Gastrocnemius medialis (tissue), 4 donors: ENCODE data around the gene DPH3. TPM values are rescaled to one million over a fixed set of nuclear protein-coding genes. Genes with fewer than 3 reads are reported as not detected.

Source experiments
- ATAC-seq, 2 donors: fragments of 150-250 bp; one replicate each; pipeline ENCODE4 v1.9.1; 2016
- DNase-seq, 2 donors: peaks; one replicate each; pipeline ENCODE4 v3.0.0-alpha.2; 2019
- H3K27ac ChIP-seq, 4 donors: fragments of 200-600 bp; sonication (generic); 1 replicate in 1 of 4; 2 replicates in 3 of 4; pipeline ENCODE4 v1.5.1; 2016 to 2018; ENCODE audit warnings: mild to moderate bottlenecking in 2 of 4, moderate library complexity in 1 of 4
- H3K27me3 ChIP-seq, 3 donors: fragments of 200-600 bp; sonication (generic) in 2 of 3; 1 replicate in 1 of 3; 2 replicates in 2 of 3; pipeline versions ENCODE4 v1.5.1 to v1.6.0; 2016 to 2019; ENCODE audit warnings: mild to moderate bottlenecking in 1 of 3, moderate library complexity in 1 of 3
- H3K36me3 ChIP-seq, 2 donors: fragments of 200-600 bp; sonication (generic) in 1 of 2; one replicate each; pipeline ENCODE4 v1.5.1; 2017 to 2018
- H3K4me1 ChIP-seq, 2 donors: fragments of 200-600 bp; sonication (generic) in 1 of 2; one replicate each; pipeline ENCODE4 v1.5.1; 2016 to 2017; ENCODE audit warnings: mild to moderate bottlenecking in 2 of 2
- H3K4me3 ChIP-seq, 4 donors: fragments of 200-600 bp; sonication (generic) in 3 of 4; 1 replicate in 1 of 4; 2 replicates in 3 of 4; pipeline ENCODE4 v1.5.1; 2016 to 2019; ENCODE audit warnings: mild to moderate bottlenecking in 2 of 4
- H3K9me3 ChIP-seq, 3 donors: fragments of 200-600 bp; sonication (generic) in 2 of 3; 1 replicate in 1 of 3; 2 replicates in 2 of 3; pipeline ENCODE4 v1.5.1; 2016 to 2019
- POLR2A ChIP-seq, 2 donors: fragments of 450-650 bp; IDR thresholded peaks; one replicate each; pipeline ENCODE4 v1.6.1; 2017; ENCODE audit warnings: antibody characterized with exemption in 2 of 2, mild to moderate bottlenecking in 2 of 2, moderate library complexity in 2 of 2
- in situ Hi-C, 4 donors: fragments of 200-750 bp; cut with MboI; loops; one replicate each; pipeline versions ENCODE4 v1.15.0 to v1.8.0; 2017; ENCODE audit warnings: low sequenced_read_pairs in 4 of 4
- intact Hi-C: fragments of 100-400 bp; cut with DNase I; formaldehyde crosslinking; loops from one replicate; pipeline ENCODE4 v1.15.1; 2023; ENCODE audit warnings: low total_unique reads
- total RNA-seq, 4 donors: library from RNA; depleted of rRNA; stranded (reverse); fragments of >200 nt; gene quantifications; one replicate each; pipeline versions ENCODE4 v1.1.0 to v1.2.3, GENCODE V29; 2016
- TF ChIP-seq, protein P1 (sequence below), 5 experiments: fragments of 450-650 bp in 3 of 5; fragments of 200-600 bp in 2 of 5; sonication (generic) in 2 of 5; IDR thresholded peaks in 4 of 5; conservative IDR thresholded peaks in 1 of 5; 1 replicate in 4 of 5; 2 replicates in 1 of 5; pipeline ENCODE4 v1.5.1; 2016 to 2019; ENCODE audit warnings: antibody characterized with exemption in 5 of 5, mild to moderate bottlenecking in 3 of 5, moderate library complexity in 3 of 5

The DPH3 gene
- total RNA-seq, 4 donors from 2014 or later: 40.3 to 66.6 (median 44.2) TPM

- ATAC-seq (no peak), DNase-seq (no peak)
- H3K9me3 ChIP-seq: no peaks in the 10 kb centered on the region
- in situ Hi-C loops (loop anchor here (5.0 to 25.0 kb wide), 8 partner anchors 67 to 607 kb away; partner anchors contain the start of gene GALNT15 (in 1 of the 4)), intact Hi-C loops (no loop called here)
- H3K36me3 ChIP-seq: no peaks in the 10 kb centered on the region
- H3K27ac ChIP-seq: peak overlapping the region in 1 of 4 donors; percentile 18
- TF ChIP-seq, protein P1, sequence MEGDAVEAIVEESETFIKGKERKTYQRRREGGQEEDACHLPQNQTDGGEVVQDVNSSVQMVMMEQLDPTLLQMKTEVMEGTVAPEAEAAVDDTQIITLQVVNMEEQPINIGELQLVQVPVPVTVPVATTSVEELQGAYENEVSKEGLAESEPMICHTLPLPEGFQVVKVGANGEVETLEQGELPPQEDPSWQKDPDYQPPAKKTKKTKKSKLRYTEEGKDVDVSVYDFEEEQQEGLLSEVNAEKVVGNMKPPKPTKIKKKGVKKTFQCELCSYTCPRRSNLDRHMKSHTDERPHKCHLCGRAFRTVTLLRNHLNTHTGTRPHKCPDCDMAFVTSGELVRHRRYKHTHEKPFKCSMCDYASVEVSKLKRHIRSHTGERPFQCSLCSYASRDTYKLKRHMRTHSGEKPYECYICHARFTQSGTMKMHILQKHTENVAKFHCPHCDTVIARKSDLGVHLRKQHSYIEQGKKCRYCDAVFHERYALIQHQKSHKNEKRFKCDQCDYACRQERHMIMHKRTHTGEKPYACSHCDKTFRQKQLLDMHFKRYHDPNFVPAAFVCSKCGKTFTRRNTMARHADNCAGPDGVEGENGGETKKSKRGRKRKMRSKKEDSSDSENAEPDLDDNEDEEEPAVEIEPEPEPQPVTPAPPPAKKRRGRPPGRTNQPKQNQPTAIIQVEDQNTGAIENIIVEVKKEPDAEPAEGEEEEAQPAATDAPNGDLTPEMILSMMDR (IDR thresholded peaks at IDR 0.05 in 4 of 5, conservative IDR thresholded peaks at IDR 0.05 in 1 of 5): no peak
- TF ChIP-seq POLR2A (IDR thresholded peaks at IDR 0.05): no peak
- no peak overlapping the region for H3K4me3 ChIP-seq
- no peaks in the 10 kb centered on the region for H3K27me3 ChIP-seq
- peaks cover 26 to 28% of the 10 kb centered on the region in 2 donors for H3K4me1 ChIP-seq
Observed at GRCh38 chr3:16242177-16242576, 22.6 kb downstream of the DPH3 start.

- H3K4me1 ChIP-seq: peaks cover 25 to 26% of the 10 kb centered on the region in 2 donors
- no peak overlapping the region for H3K4me3 ChIP-seq
- intact Hi-C loops (no loop called here), in situ Hi-C loops (loop anchor here (5.0 to 25.0 kb wide), 8 partner anchors 66 to 606 kb away; partner anchors contain the start of gene GALNT15 (in 1 of the 4))
- no peak for ATAC-seq
- TF ChIP-seq POLR2A (IDR thresholded peaks at IDR 0.05): no peak
- TF ChIP-seq, protein P1 (IDR thresholded peaks at IDR 0.05 in 4 of 5, conservative IDR thresholded peaks at IDR 0.05 in 1 of 5): no peak
- no peaks in the 10 kb centered on the region for H3K9me3 ChIP-seq
- no peaks in the 10 kb centered on the region for H3K36me3 ChIP-seq
- no peaks in the 10 kb centered on the region for H3K27me3 ChIP-seq
- H3K27ac ChIP-seq: peak overlapping the region; percentile 43 to 64 (median 57)
- DNase-seq: no peak
Observed at GRCh38 chr3:16241225-16241624, 23.5 kb downstream of the DPH3 start.

DNA sequence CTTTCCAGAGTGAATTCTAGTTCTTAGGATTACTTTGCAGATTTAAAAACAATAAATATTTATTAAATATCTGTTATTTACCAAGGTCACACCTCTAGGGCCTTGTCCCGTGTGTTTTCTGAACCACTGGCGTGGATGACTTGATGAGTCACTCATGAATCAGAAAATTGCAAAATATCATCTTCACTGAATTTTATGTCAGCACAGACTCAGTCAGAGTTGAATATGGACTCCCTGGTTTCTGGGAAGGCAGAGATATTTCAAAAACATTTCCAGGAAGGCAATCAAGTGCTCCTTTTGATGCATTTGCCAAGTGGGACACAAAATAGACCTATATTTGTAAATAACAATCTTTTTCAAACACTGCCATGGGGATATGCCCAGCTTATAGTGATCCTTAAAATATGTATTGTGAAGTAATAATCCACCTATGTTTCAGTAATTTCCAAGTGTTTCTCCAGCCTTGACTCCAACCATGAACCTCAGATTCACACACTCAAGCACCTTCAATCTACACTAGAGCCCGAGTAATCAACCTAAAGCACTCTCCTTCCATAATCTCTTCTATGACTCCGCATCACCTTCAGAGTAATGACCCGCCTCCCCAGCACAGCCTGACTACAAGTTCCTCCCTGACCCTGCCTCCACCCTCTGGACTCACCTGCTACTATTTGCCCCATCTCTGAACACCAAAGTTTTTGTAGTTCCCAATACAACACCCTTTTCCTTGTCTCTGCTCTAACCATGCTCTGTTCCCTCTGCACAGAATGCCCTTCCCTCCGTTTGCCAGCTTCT, 24.3 kb downstream of the DPH3 start:
- peak overlapping the region; percentile 43 to 64 (median 57) for H3K27ac ChIP-seq
- H3K36me3 ChIP-seq: no peaks in the 10 kb centered on the region
- no peak overlapping the region for H3K4me3 ChIP-seq
- H3K4me1 ChIP-seq: peaks cover 25 to 26% of the 10 kb centered on the region in 2 donors
- peak; percentile 36 to 40 for ATAC-seq
- DNase-seq: no peak
- TF ChIP-seq, protein P1 (IDR thresholded peaks at IDR 0.05 in 4 of 5, conservative IDR thresholded peaks at IDR 0.05 in 1 of 5): no peak
- TF ChIP-seq POLR2A (IDR thresholded peaks at IDR 0.05): no peak
- no peaks in the 10 kb centered on the region for H3K9me3 ChIP-seq
- intact Hi-C loops: no loop called here
- in situ Hi-C loops: loop anchor here (5.0 to 25.0 kb wide), 8 partner anchors 66 to 606 kb away; partner anchors contain the start of gene GALNT15 (in 1 of the 4)
- no peaks in the 10 kb centered on the region for H3K27me3 ChIP-seq

- peaks cover 19 to 20% of the 10 kb centered on the region in 2 donors for H3K4me1 ChIP-seq
- H3K27me3 ChIP-seq: no peaks in the 10 kb centered on the region
- ATAC-seq (no peak), DNase-seq (no peak)
- no peaks in the 10 kb centered on the region for H3K36me3 ChIP-seq
- TF ChIP-seq, protein P1 (IDR thresholded peaks at IDR 0.05 in 4 of 5, conservative IDR thresholded peaks at IDR 0.05 in 1 of 5): no peak
- no peak for TF ChIP-seq POLR2A (IDR thresholded peaks at IDR 0.05)
- in situ Hi-C loops (loop anchor here (5.0 to 25.0 kb wide), 8 partner anchors 65 to 605 kb away; partner anchors contain the start of gene GALNT15 (in 1 of the 4)), intact Hi-C loops (no loop called here)
- H3K27ac ChIP-seq: peak overlapping the region; percentile 43 to 64 (median 57)
- H3K4me3 ChIP-seq: no peak overlapping the region
- no peaks in the 10 kb centered on the region for H3K9me3 ChIP-seq
Observed at GRCh38 chr3:16239780-16240179, 25.0 kb downstream of the DPH3 start.
